PC-3 (cell line): ENCODE results near the gene C1orf198. TPM values are rescaled to one million over a fixed set of nuclear protein-coding genes. Genes with fewer than 3 reads are reported as not detected.

Source experiments
- ATAC-seq: fragments of 200-7000 bp; cut with Tn5 transposase; 2 replicates; pipeline ENCODE4 v1.9.1; 2020; ENCODE audit warnings: mild to moderate bottlenecking, moderate library complexity
- BruUV-seq: library from RNA; stranded (reverse); fragments of 400-500 nt; replicated peaks from 2 replicates; lab custom pipeline; 2021; lab: Mats Ljungman, UMichigan
- CTCF ChIA-PET: fragments of 300-600 bp; sonication (Branson Sonifier 250); formaldehyde crosslinking; loops from one replicate; lab custom pipeline; 2022; ENCODE audit warnings: antibody characterized with exemption; lab: Charles Lee
- POLR2A ChIA-PET: fragments of 300-600 bp; sonication (Branson Sonifier 250); formaldehyde crosslinking; loops from one replicate; lab custom pipeline; 2022; ENCODE audit warnings: antibody characterized with exemption; ENCODE audit not compliant: unreplicated experiment; lab: Charles Lee
- DNase-seq: peaks from one replicate; pipeline ENCODE4 v3.0.0-alpha.2; 2015
- H2AFZ ChIP-seq: fragments of 300-600 bp; sonication (generic); 2 replicates; pipeline ENCODE4 v1.6.0; 2016; ENCODE audit warnings: antibody characterized with exemption, low read length
- H3F3A ChIP-seq: fragments of 300-600 bp; sonication (generic); one replicate; pipeline ENCODE4 v1.6.0; 2017; ENCODE audit warnings: antibody characterized with exemption, low read length, control low read depth, mild to moderate bottlenecking; ENCODE audit not compliant: unreplicated experiment
- H3K27ac ChIP-seq: fragments of 300-600 bp; sonication (generic); 2 replicates; pipeline ENCODE4 v1.5.1; 2016; ENCODE audit warnings: mild to moderate bottlenecking, low read length
- H3K27me3 ChIP-seq: fragments of 300-600 bp; sonication (generic); 2 replicates; pipeline ENCODE4 v1.6.1; 2016; ENCODE audit warnings: low read length, mixed read lengths
- H3K36me3 ChIP-seq: fragments of 300-600 bp; sonication (generic); 2 replicates; pipeline ENCODE4 v1.6.1; 2016; ENCODE audit warnings: low read depth, mixed run types, low read length, mixed read lengths
- H3K4me1 ChIP-seq: fragments of 300-600 bp; sonication (generic); 2 replicates; pipeline ENCODE4 v1.5.1; 2016; ENCODE audit warnings: low read length; ENCODE audit not compliant: insufficient read depth
- H3K4me2 ChIP-seq: fragments of 300-600 bp; sonication (generic); 2 replicates; pipeline ENCODE4 v1.6.0; 2016; ENCODE audit warnings: low read length
- H3K4me3 ChIP-seq: fragments of 300-600 bp; sonication (generic); 2 replicates; pipeline ENCODE4 v1.5.1; 2016; ENCODE audit warnings: mild to moderate bottlenecking, low read length, mixed read lengths
- H3K79me2 ChIP-seq: fragments of 300-600 bp; sonication (generic); 2 replicates; pipeline ENCODE4 v1.6.1; 2017; ENCODE audit warnings: low read length, mixed read lengths
- H3K9ac ChIP-seq: fragments of 300-600 bp; sonication (generic); 2 replicates; pipeline ENCODE4 v1.6.0; 2016; ENCODE audit warnings: mild to moderate bottlenecking, low read length
- H3K9me2 ChIP-seq: fragments of 300-600 bp; sonication (generic); replicated peaks from 2 replicates; pipeline ENCODE4 v1.6.1; 2016; ENCODE audit warnings: mixed run types, low read length, mixed read lengths
- H3K9me3 ChIP-seq: fragments of 300-600 bp; sonication (generic); 2 replicates; pipeline ENCODE4 v1.6.1; 2016; ENCODE audit warnings: low read length, mixed read lengths
- H4K20me1 ChIP-seq: fragments of 300-600 bp; sonication (generic); 2 replicates; pipeline ENCODE4 v1.6.1; 2016; ENCODE audit warnings: low read length, mixed read lengths
- CTCF ChIP-seq: fragments of 300-600 bp; sonication (generic); conservative IDR thresholded peaks from 2 replicates; pipeline ENCODE4 v1.5.1; 2017; ENCODE audit warnings: antibody characterized with exemption, low read depth, mild to moderate bottlenecking, low read length
- EZH2 ChIP-seq: fragments of 300-600 bp; sonication (generic); IDR thresholded peaks from one replicate; pipeline ENCODE4 v1.6.1; 2017; ENCODE audit warnings: antibody characterized with exemption, mild to moderate bottlenecking, low read length; ENCODE audit not compliant: unreplicated experiment
- EZH2phosphoT487 ChIP-seq: fragments of 300-600 bp; sonication (generic); IDR thresholded peaks from 2 replicates; pipeline ENCODE4 v1.6.1; 2018; ENCODE audit warnings: mild to moderate bottlenecking, antibody characterized with exemption, low read length, borderline replicate concordance
- intact Hi-C: fragments of 100-400 bp; cut with micrococcal nuclease; formaldehyde crosslinking; loops from 2 replicates; pipeline ENCODE4 v1.9.0; 2023
- total RNA-seq: library from RNA; depleted of rRNA; stranded (reverse); fragments of >200 nt; gene quantifications from 2 replicates; pipeline ENCODE4 v1.2.3, GENCODE V29; 2014

Gene C1orf198
- total RNA-seq, 1 experiment from 2014 or later, result 24.8 TPM

DNA sequence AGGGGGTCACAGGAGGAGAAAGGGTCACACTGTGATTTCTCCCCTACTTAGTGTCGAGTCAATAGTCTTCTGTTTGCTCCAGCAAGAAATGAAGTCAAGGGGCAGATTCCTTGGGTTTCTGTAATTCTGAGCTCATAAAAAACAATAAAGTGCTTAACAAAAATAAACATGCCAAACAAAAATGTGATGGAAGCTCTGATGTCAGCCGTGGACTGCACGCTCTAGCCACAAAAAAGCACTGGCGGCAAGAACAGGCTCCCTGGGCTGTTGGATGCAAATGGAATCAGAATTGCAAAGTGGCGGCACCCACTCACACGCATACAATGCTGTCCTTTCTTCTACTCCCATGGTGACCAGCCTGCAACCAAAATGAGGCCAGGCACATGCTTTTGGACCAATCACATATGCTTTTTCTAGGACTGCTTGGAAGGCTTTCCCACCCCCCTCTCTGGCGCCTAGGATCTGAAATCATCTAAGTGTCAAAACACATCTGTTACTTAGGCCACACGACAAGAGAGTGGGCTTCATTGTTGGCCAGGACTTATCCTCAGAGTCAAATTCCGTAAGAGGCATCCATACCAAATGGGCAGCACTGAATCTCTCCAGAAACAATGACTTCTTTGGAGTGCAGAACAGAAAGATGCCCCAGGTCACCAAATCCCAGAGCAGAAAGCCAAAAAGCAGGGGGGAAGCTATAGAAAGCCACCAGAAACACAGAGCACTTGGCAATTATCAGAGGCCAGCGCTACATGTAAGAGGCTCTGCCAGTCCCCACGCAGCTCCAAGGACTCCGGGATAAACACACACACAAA is 9.2 kb downstream of the C1orf198 start:
- POLR2A ChIA-PET, result no interaction called here
- no peak for TF ChIP-seq CTCF
- TF ChIP-seq EZH2phosphoT487, result no peak
- TF ChIP-seq EZH2, result no peak
- H3K79me2 ChIP-seq, result peaks cover 56% of the 10 kb centered on the region
- intact Hi-C loops, result no loop called here
- peaks cover 14% of the 10 kb centered on the region for H3K4me1 ChIP-seq
- H4K20me1 ChIP-seq, result no peaks in the 10 kb centered on the region
- H3K9ac ChIP-seq, result no peak overlapping the region
- CTCF ChIA-PET, result no interaction called here
- H2AFZ ChIP-seq, result no peak overlapping the region
- no peaks in the 10 kb centered on the region for H3K27me3 ChIP-seq
- no peak for DNase-seq
- peaks cover 10% of the 10 kb centered on the region for H3K36me3 ChIP-seq
- no TSS peak for BruUV-seq
- H3K9me3 ChIP-seq, result no peaks in the 10 kb centered on the region
- H3K27ac ChIP-seq, result no peak overlapping the region
- H3K4me2 ChIP-seq, result no peak overlapping the region
- ATAC-seq, result no peak
- no peaks in the 10 kb centered on the region for H3K9me2 ChIP-seq
- no peak overlapping the region for H3K4me3 ChIP-seq
- H3F3A ChIP-seq, result no peaks in the 10 kb centered on the region

GRCh38 chr1:230858236-230858820 is 10.0 kb downstream of the C1orf198 start:
- TF ChIP-seq EZH2phosphoT487 (no peak), CTCF (no peak), EZH2 (no peak)
- BruUV-seq, result no TSS peak
- Histone ChIP-seq H3F3A (no peaks in the 10 kb centered on the region), H4K20me1 (no peaks in the 10 kb centered on the region), H2AFZ (no peak overlapping the region), H3K4me2 (no peak overlapping the region), H3K4me3 (no peak overlapping the region), H3K36me3 (peaks cover 17% of the 10 kb centered on the region), H3K9me2 (no peaks in the 10 kb centered on the region), H3K4me1 (peaks cover 6% of the 10 kb centered on the region), H3K27ac (no peak overlapping the region), H3K27me3 (no peaks in the 10 kb centered on the region), H3K9ac (no peak overlapping the region), H3K79me2 (peaks cover 54% of the 10 kb centered on the region), H3K9me3 (no peaks in the 10 kb centered on the region)
- DNase-seq, result no peak
- POLR2A ChIA-PET, result no interaction called here
- CTCF ChIA-PET, result no interaction called here
- no peak for ATAC-seq
- intact Hi-C loops, result no loop called here

- Histone ChIP-seq H4K20me1 (no peaks in the 10 kb centered on the region), H3K4me1 (peaks cover 1% of the 10 kb centered on the region; the same call in 1 of the 2 replicates), H3K36me3 (peaks cover 22% of the 10 kb centered on the region), H3K9me2 (no peaks in the 10 kb centered on the region), H3K9ac (no peak overlapping the region), H2AFZ (no peak overlapping the region), H3K4me3 (no peak overlapping the region), H3K79me2 (peaks cover 50% of the 10 kb centered on the region), H3K4me2 (no peak overlapping the region), H3K27ac (no peak overlapping the region), H3K27me3 (no peaks in the 10 kb centered on the region), H3K9me3 (0 out of 2 replicates have a peak, but pooled peaks cover 3% of the 10 kb centered on the region), H3F3A (no peaks in the 10 kb centered on the region)
- intact Hi-C loops, result no loop called here
- DNase-seq, result no peak
- POLR2A ChIA-PET, result no interaction called here
- no TSS peak for BruUV-seq
- TF ChIP-seq EZH2 (no peak), EZH2phosphoT487 (no peak), CTCF (no peak)
- no peak for ATAC-seq
- CTCF ChIA-PET, result no interaction called here
Observed at GRCh38 chr1:230857822-230858221, 10.5 kb downstream of the C1orf198 start.
